NCI-H2196 treated with DMSO at 0.1 percent for 48 hours (cell line): ENCODE measurements around the gene CD8A.
"Not testable (repeated sequence)": the region's sequence is repeated elsewhere in the genome, so short reads cannot be mapped to it uniquely, and the experiment has no call there.

Experiments
- DNase-seq: peaks from one replicate; lab custom pipeline; 2025; ENCODE audit not compliant: unreplicated experiment; lab: John Stamatoyannopoulos, UW

The CD8A gene

GRCh38 chr2:86741889-86742498, 48.7 kb downstream of the CD8A start:
- DNase-seq = not testable (repeated sequence)

GRCh38 chr2:86739889-86740288, 50.8 kb downstream of the CD8A start:
- not testable (repeated sequence) for DNase-seq

- not testable (repeated sequence) for DNase-seq
These were observed 51.2 kb downstream of the CD8A start for GRCh38 chr2:86739485-86739884.

GRCh38 chr2:86734896-86735295, 55.8 kb downstream of the CD8A start:
- not testable (repeated sequence) for DNase-seq
